ENCODE results near the gene GOLGB1. TPM values are rescaled to one million over a fixed set of nuclear protein-coding genes. Genes with fewer than 3 reads are reported as not detected.

Gene GOLGB1
- total RNA-seq, 1 experiment from 2014 or later: 20.0 TPM

GRCh38 chr3:121630355-121630754 is 119.2 kb downstream of the GOLGB1 start:
- no peak for DNase-seq (ENCODE audit: low spot score)

- DNase-seq (ENCODE audit: low spot score): no peak
Measured at GRCh38 chr3:121629601-121630000, 119.9 kb downstream of the GOLGB1 start.

GRCh38 chr3:121627622-121628021 is 121.9 kb downstream of the GOLGB1 start:
- DNase-seq (ENCODE audit: low spot score): no peak

- no peak for DNase-seq (ENCODE audit: low spot score)
Measured at GRCh38 chr3:121627211-121627610, 122.3 kb downstream of the GOLGB1 start.

- no peak for DNase-seq (ENCODE audit: low spot score)
Measured at GRCh38 chr3:121626495-121626894, 123.0 kb downstream of the GOLGB1 start.

GRCh38 chr3:121624147-121624899 is 125.2 kb downstream of the GOLGB1 start:
- no peak for DNase-seq (ENCODE audit: low spot score)

GRCh38 chr3:121621491-121621890 is 128.1 kb downstream of the GOLGB1 start:
- no peak for DNase-seq (ENCODE audit: low spot score)

GRCh38 chr3:121619691-121620090 is 129.8 kb downstream of the GOLGB1 start:
- DNase-seq (ENCODE audit: low spot score): no peak

Small RNAs within 50 kb of the gene (small RNA-seq; reads per million reads assigned to genes)
- gene RNU4-62P: not detected

Other genes with a start within 250 kb of the GOLGB1 start
- gene POLQ, start 203.8 kb downstream of the GOLGB1 start, total RNA-seq (2014; rRNA removed; shearing (Covaris generic)): 8.7 and 12.4 TPM in 2 replicates
- not detected in 2 replicates for gene ARGFX, start 181.8 kb downstream of the GOLGB1 start, total RNA-seq (2014; rRNA removed; shearing (Covaris generic))
- gene FBXO40, start 156.4 kb downstream of the GOLGB1 start, total RNA-seq (2014; rRNA removed; shearing (Covaris generic)): not detected in 2 replicates
- gene HCLS1, start 88.8 kb downstream of the GOLGB1 start, total RNA-seq (2014; rRNA removed; shearing (Covaris generic)): 0.18 TPM in 1 of 2 replicates, not detected in the other
- 15.0 and 17.0 TPM in 2 replicates for gene IQCB1, start 85.3 kb upstream of the GOLGB1 start, total RNA-seq (2014; rRNA removed; shearing (Covaris generic))
- gene EAF2, start 85.5 kb upstream of the GOLGB1 start, total RNA-seq (2014; rRNA removed; shearing (Covaris generic)): 0.86 and 1.3 TPM in 2 replicates
- 0.28 and 2.3 TPM in 2 replicates for gene SLC15A2, start 144.7 kb upstream of the GOLGB1 start, total RNA-seq (2014; rRNA removed; shearing (Covaris generic))